Measurements from ENCODE around the gene APC2.

The APC2 gene

DNA sequence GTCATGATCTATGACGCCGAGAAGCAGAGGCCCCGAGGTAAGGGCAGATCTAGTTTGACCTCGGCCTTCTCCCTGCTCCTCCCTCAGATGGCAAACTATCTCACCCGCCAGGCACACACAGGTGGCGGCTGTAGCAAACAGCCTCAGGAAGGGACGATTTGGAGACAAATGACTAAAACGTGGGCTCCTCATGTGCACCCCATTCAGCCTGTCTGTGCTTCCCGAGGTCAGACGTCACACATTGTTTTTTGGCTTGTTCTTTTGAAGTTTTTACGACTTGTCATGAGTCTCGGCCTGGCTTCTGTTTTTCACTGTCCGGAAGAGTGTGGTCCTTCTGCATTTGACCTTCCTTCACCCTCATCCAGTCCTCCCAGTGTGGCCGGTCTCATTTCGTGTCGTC is 27.6 kb upstream of the APC2 start:
- Mint-ChIP-seq H3K4me1 (peaks cover 4% of the 10 kb centered on the region), H3K9me3 (no peaks in the 10 kb centered on the region), H3K27me3 (no peaks in the 10 kb centered on the region), H3K4me3 (no peak overlapping the region), H3K27ac (no peak overlapping the region), H3K36me3 (peaks cover 12% of the 10 kb centered on the region)

- Mint-ChIP-seq H3K36me3 (peaks cover 12% of the 10 kb centered on the region), H3K4me3 (no peak overlapping the region), H3K27ac (no peak overlapping the region), H3K9me3 (no peaks in the 10 kb centered on the region), H3K4me1 (no peaks in the 10 kb centered on the region), H3K27me3 (no peaks in the 10 kb centered on the region)
Measured at GRCh38 chr19:1422943-1423342, 27.0 kb upstream of the APC2 start.

- peaks cover 12% of the 10 kb centered on the region for H3K36me3 Mint-ChIP-seq
- H3K27ac Mint-ChIP-seq: no peak overlapping the region
- no peaks in the 10 kb centered on the region for H3K4me1 Mint-ChIP-seq
- no peaks in the 10 kb centered on the region for H3K27me3 Mint-ChIP-seq
- no peaks in the 10 kb centered on the region for H3K9me3 Mint-ChIP-seq
- H3K4me3 Mint-ChIP-seq: no peak overlapping the region
Measured at GRCh38 chr19:1423436-1424191, 26.3 kb upstream of the APC2 start.

- Mint-ChIP-seq H3K27me3 (no peaks in the 10 kb centered on the region), H3K4me3 (no peak overlapping the region), H3K36me3 (peaks cover 11% of the 10 kb centered on the region), H3K4me1 (no peaks in the 10 kb centered on the region), H3K27ac (no peak overlapping the region), H3K9me3 (no peaks in the 10 kb centered on the region)
Measured at GRCh38 chr19:1424192-1424955, 25.5 kb upstream of the APC2 start.

DNA sequence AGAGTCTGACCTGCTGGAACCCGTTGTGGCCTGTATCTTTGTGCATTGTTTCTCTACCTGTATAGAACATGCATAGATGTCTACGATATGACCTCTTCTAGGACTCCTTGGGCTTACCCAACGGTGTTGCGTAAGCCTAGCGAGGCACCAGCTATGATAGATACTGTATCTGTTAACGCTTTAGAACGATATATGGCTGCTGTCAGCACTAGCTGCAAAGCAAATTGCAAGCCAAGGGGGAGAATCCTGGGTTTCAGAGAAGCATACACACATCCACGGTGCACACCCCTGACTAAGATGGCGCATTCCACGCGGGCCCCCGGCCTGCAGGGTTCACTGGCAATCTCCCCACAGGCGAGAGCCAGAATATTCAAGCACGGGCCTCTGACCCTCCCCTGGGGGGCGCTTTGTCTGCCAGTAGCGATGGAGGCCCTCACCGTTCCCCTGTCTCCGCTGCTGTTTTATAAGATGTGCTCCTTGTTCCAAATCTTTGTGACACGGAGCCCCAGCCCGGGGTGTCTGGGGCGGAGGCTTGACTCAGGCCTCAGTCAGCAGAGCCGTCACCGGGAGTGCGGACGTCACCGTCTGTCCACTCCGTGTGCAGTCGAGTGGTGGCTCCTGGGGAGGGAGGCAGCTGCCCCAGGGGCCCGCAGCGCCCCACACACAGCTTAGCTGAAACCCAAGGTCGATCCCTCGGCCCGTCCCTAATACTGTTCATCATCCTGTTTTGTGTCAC is 24.7 kb upstream of the APC2 start:
- peak overlapping the region; percentile 46 for H3K27ac Mint-ChIP-seq
- H3K27me3 Mint-ChIP-seq: no peaks in the 10 kb centered on the region
- no peaks in the 10 kb centered on the region for H3K9me3 Mint-ChIP-seq
- no peaks in the 10 kb centered on the region for H3K4me1 Mint-ChIP-seq
- H3K4me3 Mint-ChIP-seq: no peak overlapping the region
- peaks cover 7% of the 10 kb centered on the region for H3K36me3 Mint-ChIP-seq

GRCh38 chr19:1425902-1426301 is 24.0 kb upstream of the APC2 start:
- Mint-ChIP-seq H3K27ac (peak overlapping the region; percentile 46), H3K36me3 (peaks cover 7% of the 10 kb centered on the region), H3K27me3 (no peaks in the 10 kb centered on the region), H3K4me1 (no peaks in the 10 kb centered on the region), H3K4me3 (no peak overlapping the region), H3K9me3 (no peaks in the 10 kb centered on the region)

DNA sequence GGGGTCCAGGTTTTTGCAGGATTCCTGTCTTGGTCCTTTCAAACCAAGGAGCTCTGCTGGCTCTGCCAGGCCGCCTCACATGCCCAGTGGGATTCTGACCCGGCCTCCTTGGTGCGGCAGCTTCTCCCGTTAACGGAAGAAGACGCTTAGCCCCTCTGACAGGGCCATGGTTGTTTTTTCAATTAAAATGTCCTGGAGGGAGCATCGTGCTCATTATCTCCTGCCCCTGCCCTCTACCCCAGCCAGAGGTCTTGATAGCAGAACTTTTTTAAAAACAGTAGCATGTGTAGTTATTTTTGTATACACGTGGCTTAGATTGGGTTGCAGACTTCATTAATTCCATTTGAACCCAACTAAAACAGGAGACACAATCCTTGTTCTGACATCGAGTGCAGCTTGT is 23.2 kb upstream of the APC2 start:
- H3K27me3 Mint-ChIP-seq: no peaks in the 10 kb centered on the region
- H3K4me3 Mint-ChIP-seq: no peak overlapping the region
- no peaks in the 10 kb centered on the region for H3K9me3 Mint-ChIP-seq
- no peak overlapping the region for H3K27ac Mint-ChIP-seq
- peaks cover 7% of the 10 kb centered on the region for H3K36me3 Mint-ChIP-seq
- no peaks in the 10 kb centered on the region for H3K4me1 Mint-ChIP-seq

DNA sequence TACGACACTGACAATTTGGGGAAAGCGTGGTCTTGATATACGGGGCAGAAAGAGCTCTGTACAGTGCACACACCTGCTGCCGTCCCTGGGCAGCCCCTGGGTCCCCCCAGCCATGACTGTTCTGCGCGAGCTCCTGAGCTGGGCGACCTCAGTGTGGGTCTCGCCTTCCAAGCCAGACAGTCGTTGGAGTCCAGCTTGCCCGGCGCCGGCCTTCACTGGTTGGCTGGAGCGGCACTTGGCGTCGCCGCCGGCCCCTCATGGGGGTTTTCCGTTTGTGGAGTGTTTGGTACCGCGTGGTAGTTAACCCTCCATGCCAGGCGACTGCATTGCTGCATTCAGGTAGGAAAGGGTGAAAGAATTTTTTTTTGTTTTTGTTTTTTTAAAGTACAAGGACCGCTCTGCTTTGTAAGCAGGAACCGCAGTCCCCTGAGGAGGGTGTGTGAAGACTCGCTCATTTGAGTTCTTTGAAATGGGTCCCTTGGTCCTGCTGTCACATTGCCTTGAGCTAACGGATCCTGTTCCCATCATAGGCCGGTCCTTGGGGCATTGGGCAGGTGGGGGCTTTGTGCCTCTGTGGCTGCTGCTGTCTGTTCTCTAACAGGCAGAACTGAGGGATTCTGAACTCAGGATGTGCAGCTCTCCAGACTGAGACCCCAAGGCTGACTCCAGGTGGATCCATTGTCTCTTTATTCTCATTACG is 22.6 kb upstream of the APC2 start:
- Mint-ChIP-seq H3K27ac (no peak overlapping the region), H3K36me3 (peaks cover 7% of the 10 kb centered on the region)

GRCh38 chr19:1428738-1429391 is 21.1 kb upstream of the APC2 start:
- Mint-ChIP-seq H3K4me3 (no peak overlapping the region), H3K27me3 (no peaks in the 10 kb centered on the region), H3K4me1 (no peaks in the 10 kb centered on the region), H3K27ac (no peak overlapping the region), H3K36me3 (peaks cover 4% of the 10 kb centered on the region), H3K9me3 (no peaks in the 10 kb centered on the region)

More for the DNA sequence above, 22.6 kb upstream of the APC2 start:
- Mint-ChIP-seq H3K9me3 (no peaks in the 10 kb centered on the region), H3K27me3 (no peaks in the 10 kb centered on the region), H3K4me1 (no peaks in the 10 kb centered on the region), H3K4me3 (no peak overlapping the region)

DNA sequence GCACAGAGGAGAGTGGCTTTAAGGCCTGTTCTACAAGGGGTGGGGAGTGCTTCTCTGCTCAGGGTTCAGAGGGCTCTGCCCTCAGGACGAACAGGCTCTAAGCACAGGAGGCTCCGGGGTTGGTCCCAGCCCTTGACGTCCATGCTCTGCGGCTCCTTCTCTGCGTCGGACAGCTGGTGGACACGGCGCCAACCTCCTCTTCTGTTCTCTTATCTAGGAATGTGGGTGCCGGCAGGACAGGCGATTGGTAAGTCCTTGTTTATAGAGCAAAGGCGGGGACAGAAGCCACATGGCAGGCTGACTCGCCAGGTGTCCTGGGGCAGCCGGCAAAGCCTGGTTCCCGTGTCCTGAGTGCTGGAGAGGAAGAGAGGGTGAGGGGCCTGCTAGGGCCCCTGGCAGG is 20.2 kb upstream of the APC2 start:
- no peak overlapping the region for H3K27ac Mint-ChIP-seq
- no peaks in the 10 kb centered on the region for H3K4me1 Mint-ChIP-seq
- H3K4me3 Mint-ChIP-seq: no peak overlapping the region
- peaks cover 3% of the 10 kb centered on the region for H3K36me3 Mint-ChIP-seq
- H3K27me3 Mint-ChIP-seq: no peaks in the 10 kb centered on the region
- no peaks in the 10 kb centered on the region for H3K9me3 Mint-ChIP-seq

- Mint-ChIP-seq H3K9me3 (no peaks in the 10 kb centered on the region), H3K27ac (no peak overlapping the region), H3K27me3 (no peaks in the 10 kb centered on the region), H3K4me3 (no peak overlapping the region), H3K4me1 (no peaks in the 10 kb centered on the region), H3K36me3 (no peaks in the 10 kb centered on the region)
Measured at GRCh38 chr19:1430246-1430645, 19.7 kb upstream of the APC2 start.

- H3K27me3 Mint-ChIP-seq: no peaks in the 10 kb centered on the region
- H3K4me1 Mint-ChIP-seq: no peaks in the 10 kb centered on the region
- H3K36me3 Mint-ChIP-seq: no peaks in the 10 kb centered on the region
- H3K27ac Mint-ChIP-seq: no peak overlapping the region
- H3K4me3 Mint-ChIP-seq: no peak overlapping the region
- H3K9me3 Mint-ChIP-seq: no peaks in the 10 kb centered on the region
Measured at GRCh38 chr19:1431759-1432506, 18.0 kb upstream of the APC2 start.

GRCh38 chr19:1432507-1432887 is 17.4 kb upstream of the APC2 start:
- H3K36me3 Mint-ChIP-seq: no peaks in the 10 kb centered on the region
- H3K4me3 Mint-ChIP-seq: no peak overlapping the region
- no peak overlapping the region for H3K27ac Mint-ChIP-seq
- H3K27me3 Mint-ChIP-seq: no peaks in the 10 kb centered on the region
- no peaks in the 10 kb centered on the region for H3K9me3 Mint-ChIP-seq
- H3K4me1 Mint-ChIP-seq: no peaks in the 10 kb centered on the region

- H3K27ac Mint-ChIP-seq: no peak overlapping the region
- peaks cover 3% of the 10 kb centered on the region for H3K36me3 Mint-ChIP-seq
- peaks cover 7% of the 10 kb centered on the region for H3K4me1 Mint-ChIP-seq
- H3K27me3 Mint-ChIP-seq: no peaks in the 10 kb centered on the region
- H3K9me3 Mint-ChIP-seq: no peaks in the 10 kb centered on the region
- H3K4me3 Mint-ChIP-seq: no peak overlapping the region
Measured at GRCh38 chr19:1433119-1434039, 16.5 kb upstream of the APC2 start.

Data from activated naive CD4-positive, alpha-beta T cell treated with anti-CD3 and anti-CD28 coated beads, Interleukin-2, amount 50 U/mL, for 24 hours (primary cell).